ENCODE measurements around the gene FUS.

DNA sequence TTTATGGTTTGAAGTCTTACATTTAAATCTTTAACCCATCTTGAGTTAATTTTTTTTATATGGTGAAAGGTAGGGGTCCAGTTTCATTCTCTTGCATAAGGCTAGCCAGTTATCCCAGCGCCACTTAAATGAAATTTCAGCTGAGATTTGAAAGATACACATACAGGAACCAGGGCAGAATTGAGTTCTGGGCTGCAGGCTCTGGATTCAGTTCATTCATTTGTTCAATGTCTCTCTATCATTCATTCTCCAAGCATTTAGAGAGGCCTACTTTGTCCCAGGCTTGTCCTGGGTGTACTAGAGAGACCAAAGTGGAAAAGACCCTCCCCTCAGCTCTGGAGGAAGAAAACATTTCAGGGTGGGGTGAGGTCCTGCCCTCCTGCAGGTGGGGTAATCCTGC lies 33.4 kb downstream of the FUS start:
- TF ChIP-seq, protein P1, sequence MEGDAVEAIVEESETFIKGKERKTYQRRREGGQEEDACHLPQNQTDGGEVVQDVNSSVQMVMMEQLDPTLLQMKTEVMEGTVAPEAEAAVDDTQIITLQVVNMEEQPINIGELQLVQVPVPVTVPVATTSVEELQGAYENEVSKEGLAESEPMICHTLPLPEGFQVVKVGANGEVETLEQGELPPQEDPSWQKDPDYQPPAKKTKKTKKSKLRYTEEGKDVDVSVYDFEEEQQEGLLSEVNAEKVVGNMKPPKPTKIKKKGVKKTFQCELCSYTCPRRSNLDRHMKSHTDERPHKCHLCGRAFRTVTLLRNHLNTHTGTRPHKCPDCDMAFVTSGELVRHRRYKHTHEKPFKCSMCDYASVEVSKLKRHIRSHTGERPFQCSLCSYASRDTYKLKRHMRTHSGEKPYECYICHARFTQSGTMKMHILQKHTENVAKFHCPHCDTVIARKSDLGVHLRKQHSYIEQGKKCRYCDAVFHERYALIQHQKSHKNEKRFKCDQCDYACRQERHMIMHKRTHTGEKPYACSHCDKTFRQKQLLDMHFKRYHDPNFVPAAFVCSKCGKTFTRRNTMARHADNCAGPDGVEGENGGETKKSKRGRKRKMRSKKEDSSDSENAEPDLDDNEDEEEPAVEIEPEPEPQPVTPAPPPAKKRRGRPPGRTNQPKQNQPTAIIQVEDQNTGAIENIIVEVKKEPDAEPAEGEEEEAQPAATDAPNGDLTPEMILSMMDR (IDR thresholded peaks at IDR 0.05) = no peak
- TF ChIP-seq, protein P2, sequence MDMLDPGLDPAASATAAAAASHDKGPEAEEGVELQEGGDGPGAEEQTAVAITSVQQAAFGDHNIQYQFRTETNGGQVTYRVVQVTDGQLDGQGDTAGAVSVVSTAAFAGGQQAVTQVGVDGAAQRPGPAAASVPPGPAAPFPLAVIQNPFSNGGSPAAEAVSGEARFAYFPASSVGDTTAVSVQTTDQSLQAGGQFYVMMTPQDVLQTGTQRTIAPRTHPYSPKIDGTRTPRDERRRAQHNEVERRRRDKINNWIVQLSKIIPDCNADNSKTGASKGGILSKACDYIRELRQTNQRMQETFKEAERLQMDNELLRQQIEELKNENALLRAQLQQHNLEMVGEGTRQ (CRISPR knock-in tag; IDR thresholded peaks at IDR 0.05) = no peak
- TF ChIP-seq ZBTB21 (CRISPR knock-in tag; IDR thresholded peaks at IDR 0.05; ENCODE audit: borderline replicate concordance) (no peak), FOXP1 (CRISPR knock-in tag; IDR thresholded peaks at IDR 0.05; ENCODE audit: borderline replicate concordance) (no peak), FOXJ3 (CRISPR knock-in tag; IDR thresholded peaks at IDR 0.05; ENCODE audit: borderline replicate concordance) (no peak)
- TF ChIP-seq, protein P3, sequence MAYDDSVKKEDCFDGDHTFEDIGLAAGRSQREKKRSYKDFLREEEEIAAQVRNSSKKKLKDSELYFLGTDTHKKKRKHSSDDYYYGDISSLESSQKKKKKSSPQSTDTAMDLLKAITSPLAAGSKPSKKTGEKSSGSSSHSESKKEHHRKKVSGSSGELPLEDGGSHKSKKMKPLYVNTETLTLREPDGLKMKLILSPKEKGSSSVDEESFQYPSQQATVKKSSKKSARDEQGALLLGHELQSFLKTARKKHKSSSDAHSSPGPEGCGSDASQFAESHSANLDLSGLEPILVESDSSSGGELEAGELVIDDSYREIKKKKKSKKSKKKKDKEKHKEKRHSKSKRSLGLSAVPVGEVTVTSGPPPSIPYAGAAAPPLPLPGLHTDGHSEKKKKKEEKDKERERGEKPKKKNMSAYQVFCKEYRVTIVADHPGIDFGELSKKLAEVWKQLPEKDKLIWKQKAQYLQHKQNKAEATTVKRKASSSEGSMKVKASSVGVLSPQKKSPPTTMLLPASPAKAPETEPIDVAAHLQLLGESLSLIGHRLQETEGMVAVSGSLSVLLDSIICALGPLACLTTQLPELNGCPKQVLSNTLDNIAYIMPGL (CRISPR knock-in tag; IDR thresholded peaks at IDR 0.05) = no peak
